GDM1 (cell line): ENCODE results near the gene UGT1A3.

Source experiments
- DNase-seq: peaks from one replicate; lab custom pipeline; 2025; lab: John Stamatoyannopoulos, UW

UGT1A3 gene

GRCh38 chr2:233795735-233796171, 66.9 kb downstream of the UGT1A3 start:
- DNase-seq: no peak

DNA sequence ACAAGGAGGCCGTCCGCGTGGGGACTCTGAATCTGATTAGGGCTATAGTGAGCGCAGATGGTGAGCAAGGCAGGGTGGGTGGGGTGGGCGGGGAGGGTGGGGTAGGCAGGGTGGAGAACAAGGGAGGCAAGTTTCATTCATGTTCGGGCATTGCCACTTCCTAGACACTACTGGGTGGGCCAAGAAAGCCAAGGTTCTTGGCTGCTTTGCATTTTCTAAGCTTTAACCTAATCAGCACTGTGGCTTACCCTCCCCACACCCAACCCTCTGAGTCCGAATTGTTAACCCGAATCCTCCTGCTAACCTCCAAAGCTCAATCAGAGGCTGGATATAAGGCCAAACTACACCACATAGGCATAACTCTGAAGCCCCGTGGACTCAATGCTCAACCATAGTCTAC, 67.4 kb downstream of the UGT1A3 start:
- no peak for DNase-seq

DNA sequence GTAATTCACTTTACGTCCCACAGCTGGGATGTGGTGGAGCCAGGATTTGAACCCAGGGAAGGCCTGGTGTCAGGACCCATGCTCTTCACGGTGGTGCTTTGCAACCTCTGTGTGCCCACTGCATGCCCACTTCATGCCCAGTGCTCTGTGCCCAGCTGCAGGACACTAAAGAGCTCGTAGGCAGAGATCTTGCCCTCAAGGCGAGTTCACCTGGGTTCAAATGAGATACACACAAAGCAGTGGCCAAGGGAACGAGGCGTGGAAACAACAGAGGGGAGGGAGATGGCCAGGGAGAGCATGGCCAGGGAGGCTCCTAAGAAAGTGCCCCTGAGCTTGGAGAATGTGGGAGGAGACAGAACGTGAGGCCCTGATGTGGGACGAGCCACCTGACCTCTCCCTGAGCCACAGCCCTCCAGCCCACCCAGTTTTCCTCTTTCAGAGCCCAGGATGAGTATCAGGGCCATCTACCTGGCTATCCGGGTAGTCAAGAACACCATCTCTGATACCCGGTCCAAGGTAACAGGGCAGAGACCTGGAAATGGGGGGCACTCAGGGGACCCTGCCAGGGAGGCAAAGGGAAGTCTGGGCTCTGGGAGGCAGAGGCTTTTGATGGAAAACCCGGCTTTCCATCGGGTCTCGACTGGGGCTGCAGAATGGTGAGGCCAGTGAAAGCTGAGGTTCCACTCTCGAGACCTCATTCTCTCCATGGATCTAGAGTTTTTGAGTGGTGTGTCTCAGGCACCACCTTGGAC, 69.7 kb downstream of the UGT1A3 start:
- no peak for DNase-seq

- DNase-seq: no peak
Observed at GRCh38 chr2:233799087-233799665, 70.3 kb downstream of the UGT1A3 start.

- no peak for DNase-seq
Observed at GRCh38 chr2:233799716-233800115, 70.9 kb downstream of the UGT1A3 start.

DNA sequence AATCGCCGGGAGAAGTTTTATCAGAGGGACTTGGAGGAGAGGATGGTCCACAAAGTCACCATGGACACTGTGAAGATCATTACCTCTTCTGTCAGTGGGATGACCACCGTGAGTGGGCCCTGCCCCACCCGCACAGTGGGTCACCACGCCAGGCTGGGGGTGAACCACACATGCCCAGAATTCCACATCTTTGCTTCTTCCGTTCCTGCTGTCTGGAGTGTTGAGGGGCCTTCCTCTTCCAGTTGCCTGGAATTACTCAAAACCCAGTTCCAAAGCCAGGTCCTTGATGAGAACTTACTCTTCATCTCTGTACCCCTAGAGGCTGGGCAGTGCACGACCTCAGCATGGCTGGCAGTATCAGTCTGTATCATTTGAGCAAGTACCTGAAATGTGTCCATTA, 71.4 kb downstream of the UGT1A3 start:
- no peak for DNase-seq

DNA sequence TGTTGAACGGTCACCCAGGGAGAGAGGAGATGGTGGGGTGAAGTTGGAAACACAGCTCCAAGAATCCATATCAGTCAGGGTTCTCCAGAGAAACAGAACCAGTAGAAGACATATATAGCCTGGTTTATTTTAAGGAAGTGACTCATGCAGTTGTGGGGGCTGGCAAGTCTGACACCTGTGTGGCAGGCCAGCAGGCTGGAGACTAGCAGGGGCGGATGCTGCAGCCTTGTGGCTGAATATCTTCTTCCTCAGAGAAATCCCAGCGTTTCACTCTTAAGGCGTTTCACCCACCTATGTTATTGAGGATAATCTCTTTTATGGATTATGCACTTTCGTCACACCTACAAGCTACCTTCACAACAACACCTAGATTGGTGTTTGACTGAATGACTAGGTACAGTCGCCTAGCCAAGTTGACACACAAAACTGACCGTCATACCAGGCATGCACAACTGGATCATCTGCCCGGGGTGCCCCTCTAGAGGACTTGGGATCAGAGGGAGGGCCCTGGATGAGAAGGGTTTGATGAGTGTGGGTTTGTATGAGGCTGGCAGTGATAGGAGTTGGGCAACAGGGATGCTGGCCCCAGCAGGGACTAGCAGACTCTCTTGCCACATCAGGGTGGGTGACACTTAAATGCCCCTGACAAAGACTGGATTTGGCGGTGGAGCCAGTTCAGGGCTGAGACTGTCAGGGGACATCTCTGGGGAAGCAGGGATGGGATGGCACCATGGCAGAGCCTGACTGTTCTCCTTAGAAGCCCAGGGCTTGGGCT, 72.7 kb downstream of the UGT1A3 start:
- no peak for DNase-seq

DNA sequence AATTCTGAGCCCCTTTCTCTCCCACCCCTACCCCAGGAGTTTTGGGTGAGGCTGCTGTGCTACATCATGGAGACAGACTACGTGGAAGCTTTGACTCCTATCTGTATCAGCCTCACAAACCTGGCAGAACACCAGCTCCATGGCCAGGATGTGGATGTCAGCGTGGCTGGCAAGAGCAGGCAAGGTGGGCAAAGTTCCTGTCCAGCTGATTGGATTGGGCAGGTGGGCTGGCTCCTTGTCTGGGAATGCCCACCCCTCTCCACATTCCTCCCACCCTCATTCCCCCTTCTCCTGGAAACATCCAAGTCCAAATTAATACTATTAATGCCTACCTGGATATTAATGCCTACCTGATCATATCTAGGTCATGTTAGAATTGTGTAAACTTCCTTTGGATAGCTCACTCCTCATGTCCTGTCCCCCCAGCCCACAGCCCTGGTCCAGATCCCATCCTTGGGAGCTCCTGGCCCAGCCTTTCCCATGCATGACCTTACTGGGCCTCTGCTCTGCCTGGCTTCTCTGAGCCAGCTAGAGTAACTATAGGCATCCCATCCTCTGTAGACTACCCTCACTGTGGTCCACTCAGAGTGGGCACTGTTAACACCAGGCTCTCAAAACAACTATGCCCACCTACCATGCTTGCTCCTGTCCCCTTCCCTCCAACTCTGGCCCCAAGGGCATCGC, 73.4 kb downstream of the UGT1A3 start:
- DNase-seq: no peak

- no peak for DNase-seq
Observed at GRCh38 chr2:233803292-233803911, 74.6 kb downstream of the UGT1A3 start.

- DNase-seq: no peak
Observed at GRCh38 chr2:233803994-233804393, 75.2 kb downstream of the UGT1A3 start.

- DNase-seq: no peak
Observed at GRCh38 chr2:233807215-233807865, 78.5 kb downstream of the UGT1A3 start.

DNA sequence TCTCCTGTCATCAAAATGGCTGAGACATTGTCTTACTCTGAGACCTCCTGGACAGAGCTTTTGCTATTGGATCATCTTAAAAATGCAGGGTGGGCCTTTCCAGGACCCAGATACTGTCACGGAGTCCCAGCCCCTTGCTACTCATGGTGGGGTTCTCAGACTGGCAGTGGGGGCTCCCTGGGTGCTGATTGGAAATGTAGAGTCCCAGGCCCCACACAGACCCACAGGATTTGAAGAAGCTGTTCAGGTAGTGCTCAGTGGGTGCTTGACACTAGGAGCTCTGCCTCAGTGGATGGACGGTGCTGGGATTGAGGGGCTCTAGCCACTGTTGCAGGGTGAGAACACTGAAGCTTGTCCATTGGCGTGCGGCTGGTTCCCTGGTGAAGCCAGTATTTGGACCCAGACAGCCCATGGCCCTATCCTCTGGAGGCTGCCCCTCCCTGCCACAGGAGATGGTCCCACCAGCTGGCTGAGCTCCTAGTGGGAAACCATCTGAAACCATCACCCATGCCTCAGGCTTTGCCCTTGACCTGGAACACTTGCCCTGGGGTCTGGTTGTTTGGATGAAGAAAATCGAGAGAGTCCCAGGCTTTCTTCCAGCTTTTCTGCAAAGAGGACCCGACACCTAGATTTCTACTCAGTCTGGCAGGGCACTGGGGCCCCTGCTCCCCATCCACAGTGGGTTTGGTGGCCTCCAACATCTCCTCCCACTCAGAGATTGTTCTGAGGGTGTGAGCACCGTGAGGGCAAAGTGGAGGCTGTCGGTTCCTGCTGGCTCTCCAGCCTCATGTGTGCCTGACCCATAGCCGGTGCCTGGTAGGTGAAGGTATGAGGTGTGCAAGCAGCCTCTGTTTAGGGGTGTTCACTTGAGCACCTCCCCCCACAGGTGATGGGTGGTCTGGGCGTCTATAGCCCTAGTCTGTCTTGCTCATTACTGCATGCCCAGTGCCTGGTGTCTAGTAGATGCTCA, 79.4 kb downstream of the UGT1A3 start:
- no peak for DNase-seq

- DNase-seq: no peak
Observed at GRCh38 chr2:233810385-233810784, 81.5 kb downstream of the UGT1A3 start.

GRCh38 chr2:233811087-233811486, 82.2 kb downstream of the UGT1A3 start:
- no peak for DNase-seq

- no peak for DNase-seq
Observed at GRCh38 chr2:233811732-233812131, 82.9 kb downstream of the UGT1A3 start.

DNA sequence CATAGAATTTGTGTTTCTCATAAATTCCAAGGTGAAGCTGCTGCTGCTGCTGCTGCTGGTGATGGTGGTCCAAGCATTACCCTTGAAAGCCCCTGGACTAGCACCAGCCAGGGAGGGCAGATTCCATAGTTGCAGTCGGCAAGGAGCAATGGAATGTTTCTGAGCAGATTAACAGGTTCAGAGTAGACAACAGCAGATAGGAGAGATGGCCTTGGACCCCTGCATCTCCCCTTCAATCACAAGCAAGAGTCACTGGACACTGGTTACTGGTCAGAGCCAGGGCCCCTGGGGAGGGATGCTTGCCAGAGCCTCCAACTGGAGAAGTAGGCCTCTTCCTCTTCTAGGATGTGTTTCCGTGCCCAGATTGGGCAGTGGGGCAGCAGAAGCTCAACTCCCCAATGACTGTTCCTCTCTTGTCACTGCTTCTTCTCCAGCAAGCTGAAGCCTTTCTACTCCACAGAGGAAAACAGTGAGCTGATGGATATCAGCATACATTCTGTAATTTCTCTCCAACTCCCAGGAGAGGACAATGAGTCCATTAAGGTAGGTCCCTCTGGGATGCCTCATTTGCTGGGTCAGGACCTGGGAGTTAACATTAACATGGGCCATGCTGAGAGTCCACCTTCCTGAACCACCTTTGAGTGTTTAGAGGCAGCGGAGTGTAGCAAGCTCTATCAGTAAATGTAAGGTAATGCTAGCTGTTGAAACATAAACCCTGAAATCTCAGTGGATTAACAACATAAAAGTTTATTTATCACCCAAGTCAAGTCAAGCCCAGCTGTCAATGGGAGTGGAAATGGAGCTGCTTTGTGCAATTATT, 84.6 kb downstream of the UGT1A3 start:
- no peak for DNase-seq

DNA sequence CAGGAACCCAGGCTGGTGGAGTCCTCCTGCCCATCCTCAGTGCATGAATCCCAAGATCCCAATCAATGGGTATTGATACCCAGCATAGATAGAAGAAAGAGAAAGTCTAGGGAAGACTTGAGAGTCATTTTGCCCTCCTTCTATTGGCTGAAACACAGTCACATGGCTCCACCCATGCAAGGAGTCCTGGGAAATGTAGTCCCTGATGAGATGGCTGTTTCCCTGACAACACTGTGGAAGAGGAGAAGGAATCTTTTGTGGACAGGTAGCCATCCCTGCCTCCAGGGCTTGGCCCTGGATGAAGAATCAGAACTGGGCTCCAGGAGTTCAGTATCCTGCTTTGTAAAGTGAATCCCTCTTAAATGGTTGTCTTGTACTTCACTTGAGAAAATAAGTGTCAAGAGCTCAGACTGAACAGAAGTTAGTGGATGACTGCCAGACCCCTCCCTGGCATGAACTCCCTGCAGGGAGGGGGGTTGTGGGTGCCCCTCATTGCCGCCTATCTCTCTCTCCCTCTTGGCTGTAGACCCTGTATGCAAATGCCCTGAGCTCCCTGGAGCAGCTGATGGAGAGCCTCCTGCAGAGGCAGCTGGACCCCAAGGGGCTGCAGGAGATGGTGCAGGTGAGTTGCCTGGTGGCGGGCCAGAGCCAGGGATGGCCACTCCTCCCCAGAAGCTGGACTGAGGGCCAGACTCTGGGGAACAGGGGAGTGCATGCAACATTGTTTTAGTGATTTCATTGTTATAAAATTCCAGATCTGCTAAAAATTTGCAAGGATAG, 85.4 kb downstream of the UGT1A3 start:
- no peak for DNase-seq

DNA sequence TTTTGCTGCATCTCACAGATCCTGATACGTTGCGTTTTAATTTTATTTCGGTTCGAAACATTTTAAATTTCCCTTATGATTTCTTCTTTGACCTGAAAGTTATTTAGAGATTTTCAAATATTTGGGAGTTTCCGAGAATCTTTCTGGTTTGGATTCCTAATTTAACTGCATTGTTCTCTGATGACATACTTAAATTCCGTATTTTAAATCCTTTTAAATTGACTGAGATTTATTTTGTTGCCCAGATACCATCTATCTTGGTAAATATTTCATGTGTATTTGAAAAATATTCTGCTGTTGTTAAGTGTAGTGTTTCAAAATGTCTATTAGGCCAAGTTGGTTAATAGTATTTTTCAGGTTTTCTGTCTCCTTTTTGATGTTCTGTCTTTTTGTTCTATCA, 87.0 kb downstream of the UGT1A3 start:
- DNase-seq: no peak

GRCh38 chr2:233816334-233816733, 87.5 kb downstream of the UGT1A3 start:
- no peak for DNase-seq
